ENCODE data around the gene CD164. TPM values are rescaled to one million over a fixed set of nuclear protein-coding genes. Genes with fewer than 3 reads are reported as not detected.

Gene CD164
- total RNA-seq, 1 experiment from 2014 or later: 337 TPM

DNA sequence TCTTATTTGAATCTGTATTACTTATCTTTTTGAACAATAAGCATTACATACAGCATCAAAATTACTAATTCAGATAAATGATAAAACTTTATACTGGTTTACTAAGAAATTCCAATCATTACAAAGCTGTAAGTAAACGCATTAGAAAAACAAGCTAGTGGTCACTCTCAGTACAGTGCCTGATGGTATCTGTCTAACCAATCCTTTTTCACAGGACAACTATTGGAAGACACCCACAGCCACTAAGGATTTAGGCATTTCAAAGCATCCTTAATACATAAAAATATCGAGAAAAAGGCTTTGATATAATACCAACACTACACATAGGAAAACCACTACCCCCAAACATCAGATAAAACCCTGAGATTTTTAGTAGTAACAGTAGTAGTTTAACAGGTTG lies 2.6 kb downstream of the CD164 start:
- TF ChIP-seq, protein P1, sequence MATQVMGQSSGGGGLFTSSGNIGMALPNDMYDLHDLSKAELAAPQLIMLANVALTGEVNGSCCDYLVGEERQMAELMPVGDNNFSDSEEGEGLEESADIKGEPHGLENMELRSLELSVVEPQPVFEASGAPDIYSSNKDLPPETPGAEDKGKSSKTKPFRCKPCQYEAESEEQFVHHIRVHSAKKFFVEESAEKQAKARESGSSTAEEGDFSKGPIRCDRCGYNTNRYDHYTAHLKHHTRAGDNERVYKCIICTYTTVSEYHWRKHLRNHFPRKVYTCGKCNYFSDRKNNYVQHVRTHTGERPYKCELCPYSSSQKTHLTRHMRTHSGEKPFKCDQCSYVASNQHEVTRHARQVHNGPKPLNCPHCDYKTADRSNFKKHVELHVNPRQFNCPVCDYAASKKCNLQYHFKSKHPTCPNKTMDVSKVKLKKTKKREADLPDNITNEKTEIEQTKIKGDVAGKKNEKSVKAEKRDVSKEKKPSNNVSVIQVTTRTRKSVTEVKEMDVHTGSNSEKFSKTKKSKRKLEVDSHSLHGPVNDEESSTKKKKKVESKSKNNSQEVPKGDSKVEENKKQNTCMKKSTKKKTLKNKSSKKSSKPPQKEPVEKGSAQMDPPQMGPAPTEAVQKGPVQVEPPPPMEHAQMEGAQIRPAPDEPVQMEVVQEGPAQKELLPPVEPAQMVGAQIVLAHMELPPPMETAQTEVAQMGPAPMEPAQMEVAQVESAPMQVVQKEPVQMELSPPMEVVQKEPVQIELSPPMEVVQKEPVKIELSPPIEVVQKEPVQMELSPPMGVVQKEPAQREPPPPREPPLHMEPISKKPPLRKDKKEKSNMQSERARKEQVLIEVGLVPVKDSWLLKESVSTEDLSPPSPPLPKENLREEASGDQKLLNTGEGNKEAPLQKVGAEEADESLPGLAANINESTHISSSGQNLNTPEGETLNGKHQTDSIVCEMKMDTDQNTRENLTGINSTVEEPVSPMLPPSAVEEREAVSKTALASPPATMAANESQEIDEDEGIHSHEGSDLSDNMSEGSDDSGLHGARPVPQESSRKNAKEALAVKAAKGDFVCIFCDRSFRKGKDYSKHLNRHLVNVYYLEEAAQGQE (IDR thresholded peaks at IDR 0.05; ENCODE audit: insufficient read depth in 1 of 2, low read depth in 2 of 2, low read length in 1 of 2): no peak
- TF ChIP-seq POLR2AphosphoS5 (IDR thresholded peaks at IDR 0.05; ENCODE audit: low read depth, low read length): no peak
- TF ChIP-seq SIN3A (IDR thresholded peaks at IDR 0.05; ENCODE audit: borderline replicate concordance, insufficient read depth, low read depth, low read length): no peak
- TF ChIP-seq CTCF (IDR thresholded peaks at IDR 0.05): no peak
- no peak for TF ChIP-seq TCF7L2 (IDR thresholded peaks at IDR 0.05; ENCODE audit: low read depth, low read length)
- peaks cover 30% of the 10 kb centered on the region for H3K4me1 ChIP-seq (ENCODE audit: control insufficient read depth, insufficient read depth, low read length)
- no peak for ATAC-seq
- BruUV-seq (replicated peaks): no TSS peak
- no peaks in the 10 kb centered on the region for H3K9me3 ChIP-seq (ENCODE audit: control insufficient read depth, insufficient read depth, low read depth, low read length)
- intact Hi-C loops (cut with micrococcal nuclease; ENCODE audit: unreplicated experiment): loop anchor here (5.0 kb wide), 1 partner anchor 63 kb away; the partner anchor contains the start of genes PPIL6 and SMPD2
- no peak for DNase-seq (ENCODE audit: low read depth, low spot score)
- peak overlapping the region; percentile 98 for H3K27ac ChIP-seq (ENCODE audit: low read length)
- H3K36me3 ChIP-seq (ENCODE audit: control insufficient read depth, insufficient read depth, low read length): peaks cover 46% of the 10 kb centered on the region
- POLR2A ChIA-PET: no interaction called here
- CTCF ChIA-PET: no interaction called here
- H3K4me3 ChIP-seq (ENCODE audit: low read depth in 2 of 2, low read length in 2 of 2): peak overlapping the region; percentile 73 to 88
- in situ Hi-C loops (cut with HindIII; ENCODE audit: low pct_unique_long_range_greater_than_20kb, low sequenced_read_pairs): no loop called here
- H3K27me3 ChIP-seq (ENCODE audit: control insufficient read depth, insufficient read depth, low read length): no peaks in the 10 kb centered on the region

DNA sequence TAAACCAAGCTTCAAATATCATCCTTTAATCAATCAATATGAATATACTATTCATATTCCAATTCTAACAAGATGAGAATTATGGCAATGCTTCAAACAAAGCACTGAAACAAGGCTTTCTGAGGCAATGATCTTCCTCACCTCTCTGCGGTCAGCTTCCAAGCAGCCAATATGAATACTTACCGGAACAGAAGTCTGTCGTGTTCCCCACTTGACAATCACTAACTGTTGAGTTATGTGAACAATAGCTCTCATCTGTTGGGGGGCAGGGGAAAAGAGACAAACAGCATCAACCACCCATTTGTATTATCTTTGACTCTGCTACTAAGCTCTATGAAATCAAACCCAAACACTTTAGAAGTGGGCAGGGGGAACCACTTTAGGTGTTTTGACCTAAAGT lies 4.5 kb downstream of the CD164 start:
- peaks cover 56% of the 10 kb centered on the region for H3K36me3 ChIP-seq (ENCODE audit: control insufficient read depth, insufficient read depth, low read length)
- CTCF ChIA-PET: no interaction called here
- no TSS peak for BruUV-seq (replicated peaks)

More for the DNA sequence above, 4.5 kb downstream of the CD164 start:
- Histone ChIP-seq H3K4me1 (ENCODE audit: control insufficient read depth, insufficient read depth, low read length) (peaks cover 16% of the 10 kb centered on the region), H3K27ac (ENCODE audit: low read length) (no peak overlapping the region), H3K27me3 (ENCODE audit: control insufficient read depth, insufficient read depth, low read length) (no peaks in the 10 kb centered on the region), H3K9me3 (ENCODE audit: control insufficient read depth, insufficient read depth, low read depth, low read length) (no peaks in the 10 kb centered on the region), H3K4me3 (ENCODE audit: low read depth in 2 of 2, low read length in 2 of 2) (no peak overlapping the region)
- intact Hi-C loops (cut with micrococcal nuclease; ENCODE audit: unreplicated experiment): no loop called here
- DNase-seq (ENCODE audit: low read depth, low spot score): no peak
- TF ChIP-seq SIN3A (IDR thresholded peaks at IDR 0.05; ENCODE audit: borderline replicate concordance, insufficient read depth, low read depth, low read length): no peak
- TF ChIP-seq TCF7L2 (IDR thresholded peaks at IDR 0.05; ENCODE audit: low read depth, low read length): no peak
- TF ChIP-seq, protein P1 (IDR thresholded peaks at IDR 0.05; ENCODE audit: insufficient read depth in 1 of 2, low read depth in 2 of 2, low read length in 1 of 2): no peak
- no peak for TF ChIP-seq POLR2AphosphoS5 (IDR thresholded peaks at IDR 0.05; ENCODE audit: low read depth, low read length)
- no peak for TF ChIP-seq CTCF (IDR thresholded peaks at IDR 0.05)
- in situ Hi-C loops (cut with HindIII; ENCODE audit: low pct_unique_long_range_greater_than_20kb, low sequenced_read_pairs): no loop called here
- POLR2A ChIA-PET: interaction anchor here (0.7 kb wide), 1 partner anchor 526 kb away, joined by 7 read pairs; no protein-coding TSS in a partner anchor
- ATAC-seq: no peak
